GM18858 (cell line): ENCODE results near the gene KCNIP3.

Source experiments
- ATAC-seq: cut with Tn5 transposase; IDR thresholded peaks from one replicate; pipeline ENCODE4 v1.9.1; 2021; ENCODE audit not compliant: unreplicated experiment

KCNIP3 gene

GRCh38 chr2:95294579-95295250 is 2.4 kb upstream of the KCNIP3 start:
- no peak for ATAC-seq

DNA sequence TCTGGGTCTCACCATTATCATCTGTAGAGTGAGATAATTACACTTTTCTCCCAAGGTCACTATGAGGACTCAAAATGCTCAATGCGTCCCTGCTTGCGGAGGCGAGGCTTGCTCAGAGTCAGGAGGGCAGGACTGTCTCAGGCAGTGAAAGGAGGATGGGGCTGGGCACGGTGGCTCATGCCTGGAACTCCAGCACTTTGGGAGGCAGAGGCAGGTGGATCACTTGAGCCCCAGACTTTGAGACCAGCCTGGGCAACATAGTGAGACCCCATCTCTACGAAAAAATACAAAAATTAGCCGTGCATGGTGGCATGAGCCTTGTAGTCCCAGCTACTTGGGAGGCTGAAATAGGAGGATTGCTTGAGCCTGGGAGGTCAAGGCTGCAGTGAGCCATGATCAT is 1.8 kb upstream of the KCNIP3 start:
- ATAC-seq: no peak

DNA sequence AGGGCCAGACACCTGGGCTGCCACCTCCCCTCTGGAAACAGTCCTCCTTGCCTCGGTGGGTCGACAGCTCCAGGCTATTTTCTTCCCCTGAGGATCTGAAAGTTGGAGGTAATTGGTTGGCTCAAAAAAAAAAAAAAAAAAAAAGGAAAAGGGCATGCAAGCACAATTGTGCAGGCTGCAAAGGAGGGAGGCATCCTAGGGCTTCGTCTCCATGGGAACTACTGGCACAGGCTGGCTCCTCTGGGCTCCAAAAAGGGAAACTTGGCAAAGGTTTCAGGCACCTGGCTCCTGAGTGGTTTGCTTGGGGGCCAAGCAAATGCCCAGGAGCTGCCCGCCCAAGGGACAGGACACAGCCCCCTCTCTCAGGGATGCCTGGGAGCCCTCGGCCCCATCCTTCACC is 1.1 kb upstream of the KCNIP3 start:
- no peak for ATAC-seq

DNA sequence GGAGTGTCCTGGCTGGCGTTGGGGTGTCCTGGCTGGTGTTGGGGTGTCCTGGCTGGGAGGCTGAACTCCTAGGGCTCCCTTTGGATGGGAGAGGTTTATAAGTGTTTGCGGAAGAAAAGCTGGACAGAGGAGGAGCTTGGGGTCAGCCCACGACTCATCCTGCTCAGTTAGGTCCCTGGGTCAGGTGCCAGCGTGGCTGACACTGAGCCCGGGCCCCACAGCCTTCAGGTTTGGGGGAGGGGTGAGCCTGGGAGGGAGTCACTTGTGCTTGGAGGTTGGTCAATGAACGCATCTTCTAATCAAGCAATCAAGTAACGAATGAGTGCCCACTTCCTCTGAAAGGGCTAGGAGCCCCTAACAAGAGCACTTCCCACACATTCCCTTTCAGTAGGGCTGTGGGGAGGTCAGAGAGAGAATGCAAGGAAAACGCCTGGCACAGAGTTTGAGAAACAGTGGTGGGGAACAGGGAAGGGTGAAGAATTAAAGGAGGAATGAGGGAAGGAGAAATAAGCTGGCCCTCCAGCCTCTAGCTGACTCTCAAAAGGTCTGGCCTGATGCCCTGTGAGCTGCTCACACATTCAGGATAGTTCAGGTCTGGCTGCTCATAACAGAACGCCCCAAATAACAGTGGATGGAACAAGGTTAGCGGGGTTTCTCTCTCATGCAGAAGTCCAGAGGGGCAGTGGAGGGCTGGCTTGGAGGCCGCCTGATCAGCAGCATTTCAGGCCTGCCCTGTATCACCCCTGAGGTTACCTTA is 670 bp downstream of the KCNIP3 start:
- no peak for ATAC-seq

DNA sequence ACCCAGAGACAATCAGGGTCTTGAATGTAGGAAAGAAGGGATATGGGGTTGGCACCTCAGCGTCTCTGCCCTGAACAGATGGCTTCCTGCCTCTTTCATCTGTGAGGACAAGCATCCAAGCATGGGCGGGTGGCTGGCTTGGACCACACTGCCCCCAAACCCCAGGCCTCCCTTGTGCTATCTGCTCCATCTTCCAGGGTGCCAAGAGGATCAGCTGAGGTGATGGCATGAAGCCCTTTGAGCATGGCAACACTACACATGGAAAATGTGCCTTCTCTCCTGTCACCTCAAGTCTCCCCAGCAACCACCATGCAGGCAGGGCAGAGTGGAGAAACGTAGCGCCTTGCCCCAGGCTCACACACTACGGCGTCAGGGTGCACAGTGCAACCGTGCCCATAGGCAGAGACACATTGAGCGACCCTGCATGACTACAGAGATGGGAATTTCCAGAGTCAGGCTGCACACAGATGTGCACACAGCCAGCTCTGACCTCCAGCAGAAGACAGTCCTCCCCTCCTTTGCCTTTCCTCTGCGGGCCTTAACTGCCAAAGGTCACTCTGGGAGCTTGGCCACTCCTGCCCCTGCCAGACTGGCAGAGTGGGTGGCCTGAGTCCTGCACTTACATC is 1.5 kb downstream of the KCNIP3 start:
- ATAC-seq: no peak

GRCh38 chr2:95299961-95300360 is 2.8 kb downstream of the KCNIP3 start:
- ATAC-seq: no peak

GRCh38 chr2:95300450-95300849 is 3.3 kb downstream of the KCNIP3 start:
- ATAC-seq: no peak

DNA sequence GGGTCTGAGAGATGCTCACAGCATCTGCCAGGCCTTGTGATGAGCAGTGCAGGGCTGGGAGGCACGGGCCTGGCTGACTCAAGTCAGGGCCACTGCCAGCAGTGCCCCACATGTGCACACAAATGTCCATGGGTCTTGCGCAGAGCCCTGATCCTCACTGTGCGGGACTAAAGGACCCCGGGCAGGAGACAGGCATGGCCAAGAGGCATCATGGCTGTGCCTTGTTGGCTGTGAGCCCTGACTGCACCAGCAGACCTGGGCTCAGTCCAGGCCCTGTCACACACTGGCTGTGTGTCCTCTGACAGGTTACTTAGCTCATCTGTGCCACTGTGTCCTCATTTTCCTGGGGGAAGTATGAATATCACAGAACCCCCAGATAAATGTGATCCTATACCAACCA is 4.0 kb downstream of the KCNIP3 start:
- ATAC-seq: no peak

DNA sequence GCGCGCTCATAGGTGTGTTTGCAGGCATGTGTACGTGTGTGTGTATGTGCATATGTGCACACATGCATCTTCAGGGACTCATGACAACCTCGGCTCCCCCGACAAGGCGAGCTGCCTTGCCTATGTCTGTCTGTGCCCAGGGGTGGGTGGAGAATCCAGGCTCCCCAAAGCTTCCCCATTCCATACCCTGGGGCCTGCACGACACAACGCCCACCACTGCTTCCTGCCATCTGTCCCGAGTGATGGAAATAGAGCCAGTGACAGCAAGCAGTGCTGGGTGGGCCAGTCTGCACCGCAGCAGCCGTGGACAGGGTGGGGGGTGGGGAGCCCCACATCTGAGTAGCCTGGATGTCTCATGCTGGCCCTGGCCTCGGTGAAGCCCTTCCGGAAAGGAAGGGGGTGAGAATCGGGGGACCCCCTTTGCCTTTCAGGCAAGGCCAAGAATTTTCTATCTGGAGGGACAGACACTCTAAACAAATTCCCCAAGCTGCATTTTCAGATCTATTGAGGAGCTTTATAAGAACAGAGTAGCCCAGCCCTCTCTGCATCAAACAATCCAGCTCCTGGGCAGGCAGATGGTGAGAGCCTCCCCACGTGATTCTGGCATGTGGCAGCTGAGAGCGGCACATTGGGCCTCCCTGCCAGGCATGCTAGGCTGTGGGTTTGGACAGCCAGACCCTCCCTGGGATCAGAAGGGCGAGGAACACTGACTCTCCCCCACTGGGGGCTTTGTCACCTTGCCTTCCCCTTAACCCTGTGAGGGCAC is 4.9 kb downstream of the KCNIP3 start:
- no peak for ATAC-seq

DNA sequence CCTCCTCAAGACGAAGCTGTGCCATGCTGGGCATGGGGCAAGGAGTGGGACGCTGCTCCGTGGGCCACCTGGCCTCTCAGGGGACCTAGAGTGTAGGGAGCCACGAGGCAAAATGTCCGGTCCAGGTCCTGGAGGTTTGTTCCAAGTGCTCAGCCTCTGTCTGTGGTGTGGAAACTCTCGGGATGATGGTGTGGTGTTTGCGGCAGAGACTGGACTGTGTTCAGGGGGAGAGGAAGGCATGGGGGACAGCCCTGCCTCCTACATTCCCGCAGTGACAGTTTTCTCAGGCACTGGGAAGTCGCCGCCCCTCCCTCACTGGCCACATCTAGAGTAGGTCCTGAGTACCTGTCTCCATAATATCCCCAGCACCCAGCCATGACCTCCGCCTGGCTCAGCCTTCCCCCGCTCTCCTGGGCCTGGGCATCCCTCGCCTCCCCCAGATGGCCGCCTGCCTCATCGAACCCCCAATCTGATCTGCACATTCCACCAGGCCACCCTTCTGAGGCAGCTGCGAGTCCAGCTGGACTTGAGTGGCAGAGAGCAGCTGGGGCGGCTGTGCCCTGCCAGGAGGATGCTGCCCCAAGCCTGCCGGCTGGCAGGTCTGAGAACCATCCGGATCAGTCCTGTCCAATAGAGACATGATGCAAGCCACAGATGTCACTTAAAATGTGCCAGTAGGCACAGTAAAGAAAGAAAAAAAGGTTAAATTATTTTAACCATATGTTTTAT is 6.2 kb downstream of the KCNIP3 start:
- no peak for ATAC-seq

GRCh38 chr2:95305380-95306061 is 8.4 kb downstream of the KCNIP3 start:
- ATAC-seq: no peak

- ATAC-seq: no peak
Observed at GRCh38 chr2:95306336-95306895, 9.3 kb downstream of the KCNIP3 start.

DNA sequence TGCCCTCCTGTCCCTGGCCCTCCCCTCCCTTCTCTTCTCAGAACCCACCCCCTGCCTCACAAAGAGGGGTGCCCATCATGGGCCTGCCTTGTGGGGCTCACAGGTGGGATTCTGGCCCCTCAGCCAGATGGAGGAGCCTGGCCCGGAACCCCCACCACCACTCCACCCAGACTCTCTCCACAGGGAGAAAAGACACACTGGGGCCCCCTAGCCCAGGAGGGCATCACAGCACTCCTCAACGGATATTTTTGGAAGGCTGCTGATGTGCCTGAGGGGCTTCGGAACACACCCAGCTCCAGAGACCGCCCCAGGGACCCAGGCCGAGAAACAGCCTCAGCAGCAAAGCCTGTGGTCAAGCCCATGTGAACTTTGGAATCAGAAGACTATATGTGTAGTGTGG is 9.9 kb downstream of the KCNIP3 start:
- no peak for ATAC-seq

DNA sequence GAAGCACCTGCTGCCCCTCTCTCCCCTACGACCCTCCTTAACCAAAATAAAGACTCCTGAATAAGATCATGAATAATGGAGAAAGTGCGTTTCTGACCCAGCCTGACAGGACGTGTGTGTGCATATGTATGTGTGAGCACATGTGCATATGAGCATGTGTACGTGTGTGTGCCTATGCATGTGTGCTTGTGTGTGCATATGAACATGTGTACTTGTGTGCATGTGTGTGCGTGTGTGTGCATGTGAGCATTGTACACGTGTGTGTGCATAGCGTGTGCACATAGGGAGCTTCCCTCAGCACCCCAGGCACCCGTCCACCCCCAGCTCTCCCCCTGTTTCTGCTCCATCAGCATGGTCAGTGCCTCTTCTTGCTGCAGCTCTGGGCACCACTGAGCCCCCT is 10.7 kb downstream of the KCNIP3 start:
- no peak for ATAC-seq

GRCh38 chr2:95308426-95308990 is 11.4 kb downstream of the KCNIP3 start:
- ATAC-seq: no peak

- no peak for ATAC-seq
Observed at GRCh38 chr2:95309599-95309998, 12.5 kb downstream of the KCNIP3 start.

- ATAC-seq: no peak
Observed at GRCh38 chr2:95310216-95310615, 13.1 kb downstream of the KCNIP3 start.

DNA sequence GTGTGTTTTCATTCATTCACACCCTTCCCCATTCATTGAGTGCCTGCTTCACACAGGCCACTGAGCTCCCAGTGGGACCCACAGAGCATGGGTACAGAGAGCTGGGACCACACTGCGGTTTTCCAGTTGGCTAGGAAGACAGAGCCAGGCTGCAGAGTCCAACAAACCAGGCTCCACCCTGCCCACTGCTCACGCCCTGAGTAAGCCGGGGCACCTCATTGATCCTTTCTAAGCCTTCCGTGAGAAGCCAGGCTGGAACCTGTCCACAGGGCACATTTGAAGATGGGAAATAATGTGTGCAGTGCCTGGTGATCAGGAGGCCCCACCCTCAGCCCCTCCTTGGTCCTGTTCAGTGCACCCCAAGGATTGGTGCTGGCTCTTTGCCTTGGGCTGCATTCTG is 13.5 kb downstream of the KCNIP3 start:
- no peak for ATAC-seq

DNA sequence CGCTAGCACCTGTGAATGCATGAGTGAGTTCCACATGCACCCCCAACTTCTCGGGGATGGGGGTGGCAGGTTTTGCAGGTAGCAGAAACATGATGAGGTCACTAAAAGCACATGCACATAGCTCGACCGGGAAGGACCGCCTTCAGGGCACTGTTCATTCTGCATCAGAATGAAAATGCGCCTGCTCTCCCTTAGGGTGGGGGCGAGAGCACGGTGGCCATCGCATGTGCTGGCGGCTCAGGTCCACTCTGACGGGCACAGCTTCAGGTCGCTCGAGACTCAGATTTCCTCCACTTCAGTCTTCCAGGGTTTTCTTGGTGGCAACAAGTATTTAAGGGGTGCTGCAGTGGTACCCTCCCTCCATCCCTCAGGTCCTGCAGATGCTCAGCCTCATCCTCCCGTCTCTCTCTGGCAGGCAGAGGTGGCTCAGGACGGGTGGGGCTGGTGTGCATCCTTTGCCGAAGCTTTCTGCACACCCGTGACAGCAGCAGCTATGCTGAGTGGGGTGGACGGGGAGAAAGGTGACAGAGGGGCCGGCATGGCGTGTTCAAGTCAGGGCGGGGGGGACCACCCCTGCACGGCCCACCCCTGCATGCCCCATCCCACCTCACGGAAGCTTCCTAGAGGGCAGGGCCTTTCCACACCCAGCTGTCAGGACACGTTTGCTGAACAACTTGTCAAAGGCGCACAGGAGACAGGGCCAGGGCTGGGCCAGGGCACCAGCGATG is 14.8 kb downstream of the KCNIP3 start:
- no peak for ATAC-seq
